Measurements from ENCODE around the gene ANTXR1. TPM values are rescaled to one million over a fixed set of nuclear protein-coding genes. Genes with fewer than 3 reads are reported as not detected.

Gene ANTXR1
- total RNA-seq, 4 donors from 2014 or later: 63.0 to 134 (median 113) TPM

- no peak overlapping the region for H3K4me3 ChIP-seq
- DNase-seq: no peak
Measured at GRCh38 chr2:69211686-69212085, 198.7 kb downstream of the ANTXR1 start.

GRCh38 chr2:69212238-69213028 is 199.5 kb downstream of the ANTXR1 start:
- no peak for TF ChIP-seq POLR2A (IDR thresholded peaks at IDR 0.05)
- TF ChIP-seq, protein P1, sequence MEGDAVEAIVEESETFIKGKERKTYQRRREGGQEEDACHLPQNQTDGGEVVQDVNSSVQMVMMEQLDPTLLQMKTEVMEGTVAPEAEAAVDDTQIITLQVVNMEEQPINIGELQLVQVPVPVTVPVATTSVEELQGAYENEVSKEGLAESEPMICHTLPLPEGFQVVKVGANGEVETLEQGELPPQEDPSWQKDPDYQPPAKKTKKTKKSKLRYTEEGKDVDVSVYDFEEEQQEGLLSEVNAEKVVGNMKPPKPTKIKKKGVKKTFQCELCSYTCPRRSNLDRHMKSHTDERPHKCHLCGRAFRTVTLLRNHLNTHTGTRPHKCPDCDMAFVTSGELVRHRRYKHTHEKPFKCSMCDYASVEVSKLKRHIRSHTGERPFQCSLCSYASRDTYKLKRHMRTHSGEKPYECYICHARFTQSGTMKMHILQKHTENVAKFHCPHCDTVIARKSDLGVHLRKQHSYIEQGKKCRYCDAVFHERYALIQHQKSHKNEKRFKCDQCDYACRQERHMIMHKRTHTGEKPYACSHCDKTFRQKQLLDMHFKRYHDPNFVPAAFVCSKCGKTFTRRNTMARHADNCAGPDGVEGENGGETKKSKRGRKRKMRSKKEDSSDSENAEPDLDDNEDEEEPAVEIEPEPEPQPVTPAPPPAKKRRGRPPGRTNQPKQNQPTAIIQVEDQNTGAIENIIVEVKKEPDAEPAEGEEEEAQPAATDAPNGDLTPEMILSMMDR (IDR thresholded peaks at IDR 0.05): no peak
- no peak for DNase-seq
- Histone ChIP-seq H3K9me3 (no peaks in the 10 kb centered on the region), H3K4me1 (no peaks in the 10 kb centered on the region), H3K27me3 (no peaks in the 10 kb centered on the region), H3K36me3 (no peaks in the 10 kb centered on the region), H3K27ac (no peak overlapping the region), H3K4me3 (no peak overlapping the region)
- intact Hi-C loops (cut with DNase I; ENCODE audit: low total_unique reads): no loop called here

More at GRCh38 chr2:69211686-69212085, 198.7 kb downstream of the ANTXR1 start:
- Histone ChIP-seq H3K9me3 (no peaks in the 10 kb centered on the region), H3K27ac (no peak overlapping the region), H3K4me1 (no peaks in the 10 kb centered on the region), H3K36me3 (no peaks in the 10 kb centered on the region), H3K27me3 (no peaks in the 10 kb centered on the region)
- no peak for TF ChIP-seq POLR2A (IDR thresholded peaks at IDR 0.05)
- TF ChIP-seq, protein P1 (IDR thresholded peaks at IDR 0.05): no peak
- intact Hi-C loops (cut with DNase I; ENCODE audit: low total_unique reads): no loop called here

- H3K4me1 ChIP-seq: no peaks in the 10 kb centered on the region
- no peaks in the 10 kb centered on the region for H3K9me3 ChIP-seq
- intact Hi-C loops (cut with DNase I; ENCODE audit: low total_unique reads): no loop called here
- H3K36me3 ChIP-seq: no peaks in the 10 kb centered on the region
- H3K27ac ChIP-seq: peak overlapping the region in 1 of 2 donors; percentile 31
- DNase-seq: no peak
- no peaks in the 10 kb centered on the region for H3K27me3 ChIP-seq
- H3K4me3 ChIP-seq: no peak overlapping the region
- no peak for TF ChIP-seq POLR2A (IDR thresholded peaks at IDR 0.05)
- TF ChIP-seq, protein P1 (IDR thresholded peaks at IDR 0.05): no peak
Measured at GRCh38 chr2:69213201-69213600, 200.2 kb downstream of the ANTXR1 start.

GRCh38 chr2:69213782-69214181 is 200.8 kb downstream of the ANTXR1 start:
- Histone ChIP-seq H3K4me3 (no peak overlapping the region), H3K36me3 (no peaks in the 10 kb centered on the region), H3K9me3 (no peaks in the 10 kb centered on the region), H3K4me1 (no peaks in the 10 kb centered on the region), H3K27me3 (no peaks in the 10 kb centered on the region), H3K27ac (peak overlapping the region; percentile 21 to 31)
- intact Hi-C loops (cut with DNase I; ENCODE audit: low total_unique reads): no loop called here
- no peak for DNase-seq
- TF ChIP-seq, protein P1 (IDR thresholded peaks at IDR 0.05): no peak
- no peak for TF ChIP-seq POLR2A (IDR thresholded peaks at IDR 0.05)

DNA sequence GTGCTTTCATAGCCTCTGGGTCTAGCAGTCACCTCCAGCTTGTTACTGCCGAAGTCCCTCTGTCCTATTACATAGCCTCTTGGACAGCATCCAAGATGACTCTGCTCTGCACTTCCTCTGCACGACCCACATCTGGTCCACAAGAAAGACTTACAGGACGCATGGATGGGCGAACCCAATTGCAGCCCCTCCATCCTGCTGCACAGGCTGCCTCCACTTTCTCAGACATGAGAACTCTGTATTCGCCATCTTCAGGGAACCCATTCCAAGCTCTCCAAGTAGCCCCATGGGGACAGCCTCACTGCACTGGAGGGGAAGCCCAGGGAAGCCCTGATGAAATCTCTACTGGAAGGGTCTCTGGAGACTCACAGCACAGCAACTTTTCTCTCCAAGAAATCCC is 201.9 kb downstream of the ANTXR1 start:
- DNase-seq: peak in 1 of 2 donors; percentile 51
- H3K36me3 ChIP-seq: no peaks in the 10 kb centered on the region
- H3K27me3 ChIP-seq: no peaks in the 10 kb centered on the region
- no peaks in the 10 kb centered on the region for H3K4me1 ChIP-seq
- TF ChIP-seq, protein P1 (IDR thresholded peaks at IDR 0.05): no peak
- no peak for TF ChIP-seq POLR2A (IDR thresholded peaks at IDR 0.05)
- H3K9me3 ChIP-seq: no peaks in the 10 kb centered on the region
- no peak overlapping the region for H3K27ac ChIP-seq
- intact Hi-C loops (cut with DNase I; ENCODE audit: low total_unique reads): no loop called here
- no peak overlapping the region for H3K4me3 ChIP-seq

All from uterus (tissue), 4 donors.